ENCODE data around the gene TJP2. TPM values are rescaled to one million over a fixed set of nuclear protein-coding genes. Genes with fewer than 3 reads are reported as not detected.

The TJP2 gene
- polyA plus RNA-seq, 1 donor from 2014 or later, result 3.1 TPM

DNA sequence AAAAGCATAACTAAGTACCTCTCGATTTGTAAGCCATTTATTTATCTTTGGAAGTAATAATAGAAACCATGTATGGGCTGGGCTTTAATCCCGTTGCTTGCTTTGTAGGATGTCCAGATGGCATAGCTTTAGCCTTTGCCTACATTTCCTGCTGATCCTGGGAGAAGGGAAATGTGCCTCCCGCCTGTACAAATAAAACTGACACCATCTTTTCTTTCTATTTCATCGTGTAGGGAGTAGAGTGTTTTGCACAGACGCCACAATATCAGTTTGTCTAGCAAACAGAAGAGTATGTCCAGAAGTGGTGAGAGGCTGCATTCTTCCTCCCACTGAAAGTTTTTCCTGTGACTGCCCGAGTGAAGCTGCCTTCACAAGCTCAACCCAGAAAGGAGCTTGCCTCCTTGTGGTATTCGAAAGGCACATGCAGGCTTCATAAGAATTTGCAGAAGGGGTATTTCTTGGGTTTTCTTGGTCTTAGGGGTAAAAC is 24.7 kb upstream of the TJP2 start:
- Histone ChIP-seq H3K36me3 (ENCODE audit: insufficient read depth, low read length) (no peaks in the 10 kb centered on the region), H4K20me1 (ENCODE audit: insufficient read depth) (no peaks in the 10 kb centered on the region), H2AFZ (ENCODE audit: low read depth, low read length) (no peak overlapping the region), H3K79me2 (replicated peaks; ENCODE audit: insufficient read depth, low read length) (no peaks in the 10 kb centered on the region), H3K27me3 (ENCODE audit: insufficient read depth, low read depth, low read length) (no peaks in the 10 kb centered on the region), H3K4me3 (ENCODE audit: low read length) (no peak overlapping the region), H3K27ac (ENCODE audit: low read length) (no peak overlapping the region), H3F3A (ENCODE audit: insufficient read depth, low read length, poor library complexity, severe bottlenecking) (no peaks in the 10 kb centered on the region), H3K4me2 (ENCODE audit: low read length) (no peak overlapping the region), H3K9me3 (ENCODE audit: low read length) (no peaks in the 10 kb centered on the region), H3K9me2 (ENCODE audit: insufficient read depth, low read length) (no peaks in the 10 kb centered on the region), H3K9ac (ENCODE audit: low read length) (no peak overlapping the region)
- no peak for TF ChIP-seq SMC3 (conservative IDR thresholded peaks at IDR 0.05; ENCODE audit: poor library complexity)
- no peak for TF ChIP-seq MXI1 (conservative IDR thresholded peaks at IDR 0.05; ENCODE audit: poor library complexity, severe bottlenecking)
- no peak for TF ChIP-seq EP300 (conservative IDR thresholded peaks at IDR 0.05; ENCODE audit: poor library complexity, severe bottlenecking)
- no peak for TF ChIP-seq TAF1 (IDR thresholded peaks at IDR 0.05; ENCODE audit: low read depth)

DNA sequence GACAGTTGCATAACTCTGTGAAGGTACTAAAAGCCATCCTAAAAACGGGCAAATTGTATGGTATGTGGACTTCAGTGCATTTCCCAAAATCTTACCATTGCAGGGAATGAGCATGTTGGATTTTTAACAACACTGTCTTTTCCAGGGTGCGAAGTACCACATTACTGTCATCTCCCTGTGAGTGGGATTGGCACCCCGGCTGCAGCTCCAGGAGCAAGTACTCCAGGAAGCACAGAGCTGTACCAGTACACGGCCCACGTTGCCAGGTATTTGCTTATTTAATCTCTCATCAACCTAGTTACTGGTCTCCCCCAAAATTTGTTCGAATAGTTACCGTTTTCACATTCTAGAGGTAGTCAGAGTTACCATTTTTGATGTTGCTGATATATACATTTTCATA is 22.6 kb upstream of the TJP2 start:
- H3K79me2 ChIP-seq (replicated peaks; ENCODE audit: insufficient read depth, low read length), result no peaks in the 10 kb centered on the region
- no peak overlapping the region for H3K27ac ChIP-seq (ENCODE audit: low read length)

More for the DNA sequence above, 22.6 kb upstream of the TJP2 start:
- Histone ChIP-seq H2AFZ (ENCODE audit: low read depth, low read length) (no peak overlapping the region), H3K36me3 (ENCODE audit: insufficient read depth, low read length) (no peaks in the 10 kb centered on the region), H3K9me3 (ENCODE audit: low read length) (no peaks in the 10 kb centered on the region), H4K20me1 (ENCODE audit: insufficient read depth) (no peaks in the 10 kb centered on the region), H3F3A (ENCODE audit: insufficient read depth, low read length, poor library complexity, severe bottlenecking) (no peaks in the 10 kb centered on the region), H3K4me3 (ENCODE audit: low read length) (no peak overlapping the region), H3K9ac (ENCODE audit: low read length) (no peak overlapping the region), H3K27me3 (ENCODE audit: insufficient read depth, low read depth, low read length) (no peaks in the 10 kb centered on the region), H3K9me2 (ENCODE audit: insufficient read depth, low read length) (no peaks in the 10 kb centered on the region), H3K4me2 (ENCODE audit: low read length) (no peak overlapping the region)
- TF ChIP-seq, protein P1, sequence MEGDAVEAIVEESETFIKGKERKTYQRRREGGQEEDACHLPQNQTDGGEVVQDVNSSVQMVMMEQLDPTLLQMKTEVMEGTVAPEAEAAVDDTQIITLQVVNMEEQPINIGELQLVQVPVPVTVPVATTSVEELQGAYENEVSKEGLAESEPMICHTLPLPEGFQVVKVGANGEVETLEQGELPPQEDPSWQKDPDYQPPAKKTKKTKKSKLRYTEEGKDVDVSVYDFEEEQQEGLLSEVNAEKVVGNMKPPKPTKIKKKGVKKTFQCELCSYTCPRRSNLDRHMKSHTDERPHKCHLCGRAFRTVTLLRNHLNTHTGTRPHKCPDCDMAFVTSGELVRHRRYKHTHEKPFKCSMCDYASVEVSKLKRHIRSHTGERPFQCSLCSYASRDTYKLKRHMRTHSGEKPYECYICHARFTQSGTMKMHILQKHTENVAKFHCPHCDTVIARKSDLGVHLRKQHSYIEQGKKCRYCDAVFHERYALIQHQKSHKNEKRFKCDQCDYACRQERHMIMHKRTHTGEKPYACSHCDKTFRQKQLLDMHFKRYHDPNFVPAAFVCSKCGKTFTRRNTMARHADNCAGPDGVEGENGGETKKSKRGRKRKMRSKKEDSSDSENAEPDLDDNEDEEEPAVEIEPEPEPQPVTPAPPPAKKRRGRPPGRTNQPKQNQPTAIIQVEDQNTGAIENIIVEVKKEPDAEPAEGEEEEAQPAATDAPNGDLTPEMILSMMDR (IDR thresholded peaks at IDR 0.05; ENCODE audit: poor library complexity, severe bottlenecking), result no peak
- TF ChIP-seq, protein P2, sequence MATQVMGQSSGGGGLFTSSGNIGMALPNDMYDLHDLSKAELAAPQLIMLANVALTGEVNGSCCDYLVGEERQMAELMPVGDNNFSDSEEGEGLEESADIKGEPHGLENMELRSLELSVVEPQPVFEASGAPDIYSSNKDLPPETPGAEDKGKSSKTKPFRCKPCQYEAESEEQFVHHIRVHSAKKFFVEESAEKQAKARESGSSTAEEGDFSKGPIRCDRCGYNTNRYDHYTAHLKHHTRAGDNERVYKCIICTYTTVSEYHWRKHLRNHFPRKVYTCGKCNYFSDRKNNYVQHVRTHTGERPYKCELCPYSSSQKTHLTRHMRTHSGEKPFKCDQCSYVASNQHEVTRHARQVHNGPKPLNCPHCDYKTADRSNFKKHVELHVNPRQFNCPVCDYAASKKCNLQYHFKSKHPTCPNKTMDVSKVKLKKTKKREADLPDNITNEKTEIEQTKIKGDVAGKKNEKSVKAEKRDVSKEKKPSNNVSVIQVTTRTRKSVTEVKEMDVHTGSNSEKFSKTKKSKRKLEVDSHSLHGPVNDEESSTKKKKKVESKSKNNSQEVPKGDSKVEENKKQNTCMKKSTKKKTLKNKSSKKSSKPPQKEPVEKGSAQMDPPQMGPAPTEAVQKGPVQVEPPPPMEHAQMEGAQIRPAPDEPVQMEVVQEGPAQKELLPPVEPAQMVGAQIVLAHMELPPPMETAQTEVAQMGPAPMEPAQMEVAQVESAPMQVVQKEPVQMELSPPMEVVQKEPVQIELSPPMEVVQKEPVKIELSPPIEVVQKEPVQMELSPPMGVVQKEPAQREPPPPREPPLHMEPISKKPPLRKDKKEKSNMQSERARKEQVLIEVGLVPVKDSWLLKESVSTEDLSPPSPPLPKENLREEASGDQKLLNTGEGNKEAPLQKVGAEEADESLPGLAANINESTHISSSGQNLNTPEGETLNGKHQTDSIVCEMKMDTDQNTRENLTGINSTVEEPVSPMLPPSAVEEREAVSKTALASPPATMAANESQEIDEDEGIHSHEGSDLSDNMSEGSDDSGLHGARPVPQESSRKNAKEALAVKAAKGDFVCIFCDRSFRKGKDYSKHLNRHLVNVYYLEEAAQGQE (IDR thresholded peaks at IDR 0.05; ENCODE audit: borderline replicate concordance), result no peak
- TF ChIP-seq SMC3 (conservative IDR thresholded peaks at IDR 0.05; ENCODE audit: poor library complexity) (no peak), TAF1 (IDR thresholded peaks at IDR 0.05; ENCODE audit: low read depth) (no peak), MXI1 (conservative IDR thresholded peaks at IDR 0.05; ENCODE audit: poor library complexity, severe bottlenecking) (no peak), RAD21 (conservative IDR thresholded peaks at IDR 0.05) (no peak), POLR2AphosphoS5 (IDR thresholded peaks at IDR 0.05) (no peak), EZH2 (IDR thresholded peaks at IDR 0.05; ENCODE audit: borderline replicate concordance, insufficient read depth, low read length, poor library complexity, severe bottlenecking) (no peak), EP300 (conservative IDR thresholded peaks at IDR 0.05; ENCODE audit: poor library complexity, severe bottlenecking) (no peak)

All from neural cell (in vitro differentiated cells).